PFSK-1 (cell line): Measurements from ENCODE around the gene RAB11A.

Experiments
- FOXP2 ChIP-seq: optimal IDR thresholded peaks from 2 replicates; pipeline ENCODE3; 2011; ENCODE audit warnings: borderline replicate concordance, control low read depth, inconsistent platforms; ENCODE audit not compliant: insufficient read depth; ENCODE audit errors: extremely low read length, extremely low read depth
- POLR2AphosphoS5 ChIP-seq: IDR thresholded peaks from 2 replicates; pipeline ENCODE4 v1.6.1; 2012; ENCODE audit warnings: low read depth, mild to moderate bottlenecking, control low read depth, low read length, moderate library complexity
- SIN3A ChIP-seq: IDR thresholded peaks from 2 replicates; pipeline ENCODE4 v1.6.1; 2012; ENCODE audit warnings: mild to moderate bottlenecking, low read length, moderate library complexity, borderline replicate concordance; ENCODE audit not compliant: insufficient read depth
- TAF1 ChIP-seq: IDR thresholded peaks from 2 replicates; pipeline ENCODE4 v1.6.1; 2012; ENCODE audit warnings: low read length, control low read depth, borderline replicate concordance; ENCODE audit not compliant: insufficient read depth
- TF ChIP-seq, protein P1 (sequence below), 2 experiments: IDR thresholded peaks; 2 replicates each; pipeline versions ENCODE4 v1.6.1 to v1.8.0; 2011 to 2012; ENCODE audit warnings: low read depth in 2 of 2, low read length in 2 of 2, control low read depth in 1 of 2, inconsistent platforms in 1 of 2, mild to moderate bottlenecking in 1 of 2, moderate library complexity in 1 of 2; ENCODE audit not compliant: insufficient read depth in 1 of 2

Gene RAB11A

GRCh38 chr15:65909831-65910230, 40.5 kb downstream of the RAB11A start:
- no peak for TF ChIP-seq FOXP2
- no peak for TF ChIP-seq TAF1
- no peak for TF ChIP-seq SIN3A
- no peak for TF ChIP-seq POLR2AphosphoS5
- TF ChIP-seq, protein P1, sequence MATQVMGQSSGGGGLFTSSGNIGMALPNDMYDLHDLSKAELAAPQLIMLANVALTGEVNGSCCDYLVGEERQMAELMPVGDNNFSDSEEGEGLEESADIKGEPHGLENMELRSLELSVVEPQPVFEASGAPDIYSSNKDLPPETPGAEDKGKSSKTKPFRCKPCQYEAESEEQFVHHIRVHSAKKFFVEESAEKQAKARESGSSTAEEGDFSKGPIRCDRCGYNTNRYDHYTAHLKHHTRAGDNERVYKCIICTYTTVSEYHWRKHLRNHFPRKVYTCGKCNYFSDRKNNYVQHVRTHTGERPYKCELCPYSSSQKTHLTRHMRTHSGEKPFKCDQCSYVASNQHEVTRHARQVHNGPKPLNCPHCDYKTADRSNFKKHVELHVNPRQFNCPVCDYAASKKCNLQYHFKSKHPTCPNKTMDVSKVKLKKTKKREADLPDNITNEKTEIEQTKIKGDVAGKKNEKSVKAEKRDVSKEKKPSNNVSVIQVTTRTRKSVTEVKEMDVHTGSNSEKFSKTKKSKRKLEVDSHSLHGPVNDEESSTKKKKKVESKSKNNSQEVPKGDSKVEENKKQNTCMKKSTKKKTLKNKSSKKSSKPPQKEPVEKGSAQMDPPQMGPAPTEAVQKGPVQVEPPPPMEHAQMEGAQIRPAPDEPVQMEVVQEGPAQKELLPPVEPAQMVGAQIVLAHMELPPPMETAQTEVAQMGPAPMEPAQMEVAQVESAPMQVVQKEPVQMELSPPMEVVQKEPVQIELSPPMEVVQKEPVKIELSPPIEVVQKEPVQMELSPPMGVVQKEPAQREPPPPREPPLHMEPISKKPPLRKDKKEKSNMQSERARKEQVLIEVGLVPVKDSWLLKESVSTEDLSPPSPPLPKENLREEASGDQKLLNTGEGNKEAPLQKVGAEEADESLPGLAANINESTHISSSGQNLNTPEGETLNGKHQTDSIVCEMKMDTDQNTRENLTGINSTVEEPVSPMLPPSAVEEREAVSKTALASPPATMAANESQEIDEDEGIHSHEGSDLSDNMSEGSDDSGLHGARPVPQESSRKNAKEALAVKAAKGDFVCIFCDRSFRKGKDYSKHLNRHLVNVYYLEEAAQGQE (IDR thresholded peaks at IDR 0.05; ENCODE audit: insufficient read depth in 1 of 2, low read depth in 2 of 2, low read length in 2 of 2), result no peak

DNA sequence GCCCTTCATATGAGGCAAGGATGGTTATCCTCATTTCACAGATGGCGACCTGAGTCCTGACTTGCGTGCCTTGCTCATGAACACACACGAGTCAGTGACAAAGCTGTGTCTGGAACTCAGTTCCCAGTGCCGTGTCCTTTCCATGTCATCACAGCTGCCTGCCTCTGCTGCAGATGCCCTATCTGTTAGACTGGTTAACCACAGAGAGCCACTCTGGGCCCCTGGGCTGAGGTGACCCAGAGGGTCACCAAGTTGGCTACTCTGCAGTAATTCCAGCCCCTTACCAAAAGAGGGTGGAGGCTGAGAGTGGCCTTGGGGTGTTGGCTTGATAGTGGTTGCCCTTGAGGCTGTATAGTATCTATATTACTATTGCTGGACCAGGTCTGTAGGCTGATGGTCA, 41.0 kb downstream of the RAB11A start:
- TF ChIP-seq, protein P1 (IDR thresholded peaks at IDR 0.05; ENCODE audit: insufficient read depth in 1 of 2, low read depth in 2 of 2, low read length in 2 of 2), result no peak
- TF ChIP-seq FOXP2 (no peak), TAF1 (no peak), POLR2AphosphoS5 (no peak), SIN3A (no peak)

DNA sequence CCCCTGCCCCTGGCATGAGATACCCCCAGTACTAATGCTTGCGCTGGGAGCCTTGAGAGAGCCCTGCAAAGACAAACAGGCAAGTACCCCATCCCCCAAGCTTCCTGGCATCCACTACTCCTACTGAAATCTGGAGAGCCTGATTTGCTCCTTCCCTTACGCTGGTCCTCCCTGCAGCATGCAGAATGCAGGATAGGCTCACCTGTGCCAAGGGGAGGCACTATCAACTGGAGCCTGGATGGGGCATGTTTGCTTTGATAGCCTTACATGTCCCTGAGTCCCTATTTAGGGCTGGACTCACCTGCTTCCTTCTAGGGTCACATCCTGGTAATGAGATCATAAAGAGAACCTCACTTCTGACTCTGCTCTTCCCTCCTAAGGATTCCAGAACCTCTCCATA, 42.9 kb downstream of the RAB11A start:
- TF ChIP-seq, protein P1 (IDR thresholded peaks at IDR 0.05; ENCODE audit: insufficient read depth in 1 of 2, low read depth in 2 of 2, low read length in 2 of 2), result no peak

- TF ChIP-seq SIN3A (no peak), POLR2AphosphoS5 (no peak), FOXP2 (no peak)
Observed at GRCh38 chr15:65913631-65914199, 44.4 kb downstream of the RAB11A start.

- TF ChIP-seq SIN3A, result no peak
- TF ChIP-seq TAF1, result no peak
- TF ChIP-seq, protein P1 (IDR thresholded peaks at IDR 0.05; ENCODE audit: insufficient read depth in 1 of 2, low read depth in 2 of 2, low read length in 2 of 2), result no peak
- no peak for TF ChIP-seq FOXP2
- no peak for TF ChIP-seq POLR2AphosphoS5
Observed at GRCh38 chr15:65914386-65914785, 45.1 kb downstream of the RAB11A start.
